Liver (tissue), 9 donors: ENCODE data around the gene USP48. TPM values are rescaled to one million over a fixed set of nuclear protein-coding genes. Genes with fewer than 3 reads are reported as not detected.

Experiments used
- DNase-seq: peaks from one replicate; pipeline ENCODE4 v3.0.0-alpha.2; 2017; ENCODE audit warnings: low spot score
- H3K27ac ChIP-seq, 2 donors: one replicate each; pipeline ENCODE4 v1.7.0; 2013; ENCODE audit warnings: inconsistent platforms in 2 of 2, low read length in 2 of 2, control low read depth in 1 of 2, low read depth in 1 of 2, mild to moderate bottlenecking in 1 of 2
- H3K27me3 ChIP-seq, 4 donors: one replicate each; pipeline versions ENCODE4 v1.6.1 to v1.7.0; 2013; ENCODE audit warnings: low read length in 3 of 4, inconsistent platforms in 1 of 4, mild to moderate bottlenecking in 1 of 4, moderate library complexity in 1 of 4; ENCODE audit not compliant: control insufficient read depth in 4 of 4, insufficient read depth in 4 of 4
- H3K36me3 ChIP-seq, 4 donors: one replicate each; pipeline versions ENCODE4 v1.6.1 to v1.7.0; 2013; ENCODE audit warnings: low read length in 3 of 4, mild to moderate bottlenecking in 3 of 4, low read depth in 1 of 4, moderate library complexity in 1 of 4; ENCODE audit not compliant: control insufficient read depth in 4 of 4, insufficient read depth in 3 of 4
- H3K4me1 ChIP-seq, 4 donors: one replicate each; pipeline versions ENCODE4 v1.6.1 to v1.7.0; 2013; ENCODE audit warnings: low read length in 3 of 4, mild to moderate bottlenecking in 3 of 4, moderate library complexity in 1 of 4; ENCODE audit not compliant: control insufficient read depth in 4 of 4, insufficient read depth in 4 of 4
- H3K4me3 ChIP-seq, 3 donors: one replicate each; pipeline versions ENCODE4 v1.6.1 to v1.7.0; 2013; ENCODE audit warnings: low read length in 3 of 3, control low read depth in 1 of 3, low read depth in 1 of 3, mild to moderate bottlenecking in 1 of 3
- H3K9ac ChIP-seq, 2 donors: one replicate each; pipeline ENCODE4 v1.7.0; 2013; ENCODE audit warnings: low read length in 2 of 2, mild to moderate bottlenecking in 2 of 2, moderate library complexity in 2 of 2, control low read depth in 1 of 2, low read depth in 1 of 2
- H3K9me3 ChIP-seq, 4 donors: one replicate each; pipeline versions ENCODE4 v1.6.1 to v1.7.0; 2013; ENCODE audit warnings: low read length in 3 of 4; ENCODE audit not compliant: control insufficient read depth in 4 of 4
- EGR1 ChIP-seq, 2 donors: IDR thresholded peaks; 2 replicates each; pipeline ENCODE4 v1.6.1; 2016 to 2018; ENCODE audit warnings: antibody characterized with exemption in 2 of 2, low read depth in 2 of 2
- FOXA1 ChIP-seq: IDR thresholded peaks from 2 replicates; pipeline ENCODE4 v1.6.1; 2016; ENCODE audit warnings: antibody characterized with exemption
- FOXA2 ChIP-seq: IDR thresholded peaks from 2 replicates; pipeline ENCODE4 v1.6.1; 2016; ENCODE audit warnings: antibody characterized with exemption
- GABPA ChIP-seq, 2 donors: IDR thresholded peaks in 1 of 2; conservative IDR thresholded peaks in 1 of 2; 2 replicates each; pipeline ENCODE4 v1.6.1; 2016; ENCODE audit warnings: antibody characterized with exemption in 2 of 2, mild to moderate bottlenecking in 1 of 2, moderate library complexity in 1 of 2
- HNF4A ChIP-seq, 2 donors: conservative IDR thresholded peaks; 2 replicates each; pipeline ENCODE4 v1.6.1; 2016; ENCODE audit warnings: antibody characterized with exemption in 2 of 2, mild to moderate bottlenecking in 2 of 2
- HNF4G ChIP-seq: IDR thresholded peaks from 2 replicates; pipeline ENCODE4 v1.6.1; 2016; ENCODE audit warnings: antibody characterized with exemption
- JUND ChIP-seq, 2 donors: IDR thresholded peaks; 2 replicates each; pipeline ENCODE4 v1.6.1; 2016; ENCODE audit warnings: antibody characterized with exemption in 2 of 2
- NR2F2 ChIP-seq: IDR thresholded peaks from 2 replicates; pipeline ENCODE4 v1.6.1; 2016; ENCODE audit warnings: antibody characterized with exemption
- RAD21 ChIP-seq, 2 donors: IDR thresholded peaks; 2 replicates each; pipeline ENCODE4 v1.6.1; 2016; ENCODE audit warnings: antibody characterized with exemption in 2 of 2, mild to moderate bottlenecking in 2 of 2
- RXRA ChIP-seq, 2 donors: IDR thresholded peaks; 2 replicates each; pipeline ENCODE4 v1.6.1; 2017 to 2018; ENCODE audit warnings: antibody characterized with exemption in 2 of 2, mild to moderate bottlenecking in 1 of 2
- SP1 ChIP-seq: IDR thresholded peaks from 2 replicates; pipeline ENCODE4 v1.6.1; 2018; ENCODE audit warnings: antibody characterized with exemption, mild to moderate bottlenecking
- TAF1 ChIP-seq: conservative IDR thresholded peaks from 2 replicates; pipeline ENCODE4 v1.6.1; 2016; ENCODE audit warnings: antibody characterized with exemption, mild to moderate bottlenecking
- YY1 ChIP-seq: IDR thresholded peaks from 2 replicates; pipeline ENCODE4 v1.6.1; 2016; ENCODE audit warnings: antibody characterized with exemption, mild to moderate bottlenecking
- WGBS: extraction: QIAGEN DNeasy Blood & Tissue Kit; methylation state at CpG from one replicate; pipeline ENCODE4 v1.1.7; 2013; 5-methylcytosine and 5-hydroxymethylcytosine counted together
- polyA plus RNA-seq, 2 donors: library from polyadenylated mRNA; stranded (reverse) in 1 of 2; unstranded in 1 of 2; fragments of 200-250 nt in 1 of 2; fragments of >200 nt in 1 of 2; fragmentation: Nextera tagmentation in 1 of 2; extraction: Ambion mirVana in 1 of 2; gene quantifications; one replicate each; pipeline versions ENCODE4 v1.2.1 to v1.2.3, GENCODE V29; 2013 to 2015
- total RNA-seq, 2 donors: library from RNA; depleted of rRNA; stranded (reverse); fragments of >200 nt; gene quantifications; one replicate each; pipeline ENCODE4 v1.2.3, GENCODE V29; 2014
- TF ChIP-seq, protein P1 (sequence below): fragments of 150-350 bp; IDR thresholded peaks from 2 replicates; pipeline ENCODE4 v1.5.1; 2017; ENCODE audit warnings: improper control_type of control experiment, low read depth, low read length; ENCODE audit not compliant: missing input control
- TF ChIP-seq, protein P2 (sequence below): IDR thresholded peaks from 2 replicates; pipeline ENCODE4 v1.6.1; 2016; ENCODE audit warnings: antibody characterized with exemption
- TF ChIP-seq, protein P3 (sequence below): IDR thresholded peaks from 2 replicates; pipeline ENCODE4 v1.6.1; 2016; ENCODE audit warnings: antibody characterized with exemption, mild to moderate bottlenecking
- TF ChIP-seq, protein P4 (sequence below): IDR thresholded peaks from 2 replicates; pipeline ENCODE4 v1.6.1; 2016; ENCODE audit warnings: antibody characterized with exemption
- TF ChIP-seq, protein P5 (sequence below): IDR thresholded peaks from 2 replicates; pipeline ENCODE4 v1.6.1; 2016; ENCODE audit warnings: antibody characterized with exemption
- donor health status: healthy.
- donor health status: healthy.
- donor health status: healthy.
- donor health status: healthy.
- donor health status: healthy.

USP48 gene
- total and polyA plus RNA-seq, 4 donors = 7.8 to 34.9 (median 23.1) TPM

DNA sequence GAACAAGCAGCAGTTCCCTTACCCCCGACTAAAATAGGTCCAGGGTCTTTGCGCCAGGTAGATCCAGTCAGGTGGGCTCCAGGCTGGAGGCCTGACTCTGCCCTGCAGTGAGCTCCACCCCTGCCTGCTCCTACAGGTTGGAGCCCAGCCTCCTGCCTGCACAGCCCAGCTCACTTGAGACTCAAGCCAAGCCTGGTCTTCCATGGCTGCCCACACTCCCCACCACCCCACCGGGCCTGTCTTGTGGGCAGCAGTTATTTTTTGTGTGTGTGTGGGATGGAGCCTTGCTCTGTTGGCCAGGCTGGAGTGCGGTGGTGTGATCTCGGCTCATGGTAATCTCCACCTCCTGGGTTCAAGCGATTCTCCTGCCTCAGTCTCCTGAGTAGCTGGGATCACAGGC is 142.3 kb downstream of the USP48 start:
- Histone ChIP-seq H3K27ac (no peak overlapping the region), H3K27me3 (no peaks in the 10 kb centered on the region), H3K9ac (no peak overlapping the region), H3K4me3 (no peak overlapping the region), H3K4me1 (peaks cover 3 to 12% (median 9%) of the 10 kb centered on the region in 4 donors), H3K36me3 (no peaks in the 10 kb centered on the region), H3K9me3 (no peaks in the 10 kb centered on the region)
- 92% methylated on average over 6 of the region's 6 CpGs for WGBS
- TF ChIP-seq GABPA (IDR thresholded peaks at IDR 0.05 in 1 of 2, conservative IDR thresholded peaks at IDR 0.05 in 1 of 2) = no peak
- no peak for TF ChIP-seq FOXA2
- TF ChIP-seq RXRA (IDR thresholded peaks at IDR 0.05) = no peak
- TF ChIP-seq, protein P1, sequence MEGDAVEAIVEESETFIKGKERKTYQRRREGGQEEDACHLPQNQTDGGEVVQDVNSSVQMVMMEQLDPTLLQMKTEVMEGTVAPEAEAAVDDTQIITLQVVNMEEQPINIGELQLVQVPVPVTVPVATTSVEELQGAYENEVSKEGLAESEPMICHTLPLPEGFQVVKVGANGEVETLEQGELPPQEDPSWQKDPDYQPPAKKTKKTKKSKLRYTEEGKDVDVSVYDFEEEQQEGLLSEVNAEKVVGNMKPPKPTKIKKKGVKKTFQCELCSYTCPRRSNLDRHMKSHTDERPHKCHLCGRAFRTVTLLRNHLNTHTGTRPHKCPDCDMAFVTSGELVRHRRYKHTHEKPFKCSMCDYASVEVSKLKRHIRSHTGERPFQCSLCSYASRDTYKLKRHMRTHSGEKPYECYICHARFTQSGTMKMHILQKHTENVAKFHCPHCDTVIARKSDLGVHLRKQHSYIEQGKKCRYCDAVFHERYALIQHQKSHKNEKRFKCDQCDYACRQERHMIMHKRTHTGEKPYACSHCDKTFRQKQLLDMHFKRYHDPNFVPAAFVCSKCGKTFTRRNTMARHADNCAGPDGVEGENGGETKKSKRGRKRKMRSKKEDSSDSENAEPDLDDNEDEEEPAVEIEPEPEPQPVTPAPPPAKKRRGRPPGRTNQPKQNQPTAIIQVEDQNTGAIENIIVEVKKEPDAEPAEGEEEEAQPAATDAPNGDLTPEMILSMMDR = no peak
- no peak for TF ChIP-seq HNF4G
- TF ChIP-seq, protein P2, sequence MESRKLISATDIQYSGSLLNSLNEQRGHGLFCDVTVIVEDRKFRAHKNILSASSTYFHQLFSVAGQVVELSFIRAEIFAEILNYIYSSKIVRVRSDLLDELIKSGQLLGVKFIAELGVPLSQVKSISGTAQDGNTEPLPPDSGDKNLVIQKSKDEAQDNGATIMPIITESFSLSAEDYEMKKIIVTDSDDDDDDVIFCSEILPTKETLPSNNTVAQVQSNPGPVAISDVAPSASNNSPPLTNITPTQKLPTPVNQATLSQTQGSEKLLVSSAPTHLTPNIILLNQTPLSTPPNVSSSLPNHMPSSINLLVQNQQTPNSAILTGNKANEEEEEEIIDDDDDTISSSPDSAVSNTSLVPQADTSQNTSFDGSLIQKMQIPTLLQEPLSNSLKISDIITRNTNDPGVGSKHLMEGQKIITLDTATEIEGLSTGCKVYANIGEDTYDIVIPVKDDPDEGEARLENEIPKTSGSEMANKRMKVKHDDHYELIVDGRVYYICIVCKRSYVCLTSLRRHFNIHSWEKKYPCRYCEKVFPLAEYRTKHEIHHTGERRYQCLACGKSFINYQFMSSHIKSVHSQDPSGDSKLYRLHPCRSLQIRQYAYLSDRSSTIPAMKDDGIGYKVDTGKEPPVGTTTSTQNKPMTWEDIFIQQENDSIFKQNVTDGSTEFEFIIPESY = no peak
- TF ChIP-seq YY1 = no peak
- no peak for TF ChIP-seq HNF4A (conservative IDR thresholded peaks at IDR 0.05)
- TF ChIP-seq, protein P3, sequence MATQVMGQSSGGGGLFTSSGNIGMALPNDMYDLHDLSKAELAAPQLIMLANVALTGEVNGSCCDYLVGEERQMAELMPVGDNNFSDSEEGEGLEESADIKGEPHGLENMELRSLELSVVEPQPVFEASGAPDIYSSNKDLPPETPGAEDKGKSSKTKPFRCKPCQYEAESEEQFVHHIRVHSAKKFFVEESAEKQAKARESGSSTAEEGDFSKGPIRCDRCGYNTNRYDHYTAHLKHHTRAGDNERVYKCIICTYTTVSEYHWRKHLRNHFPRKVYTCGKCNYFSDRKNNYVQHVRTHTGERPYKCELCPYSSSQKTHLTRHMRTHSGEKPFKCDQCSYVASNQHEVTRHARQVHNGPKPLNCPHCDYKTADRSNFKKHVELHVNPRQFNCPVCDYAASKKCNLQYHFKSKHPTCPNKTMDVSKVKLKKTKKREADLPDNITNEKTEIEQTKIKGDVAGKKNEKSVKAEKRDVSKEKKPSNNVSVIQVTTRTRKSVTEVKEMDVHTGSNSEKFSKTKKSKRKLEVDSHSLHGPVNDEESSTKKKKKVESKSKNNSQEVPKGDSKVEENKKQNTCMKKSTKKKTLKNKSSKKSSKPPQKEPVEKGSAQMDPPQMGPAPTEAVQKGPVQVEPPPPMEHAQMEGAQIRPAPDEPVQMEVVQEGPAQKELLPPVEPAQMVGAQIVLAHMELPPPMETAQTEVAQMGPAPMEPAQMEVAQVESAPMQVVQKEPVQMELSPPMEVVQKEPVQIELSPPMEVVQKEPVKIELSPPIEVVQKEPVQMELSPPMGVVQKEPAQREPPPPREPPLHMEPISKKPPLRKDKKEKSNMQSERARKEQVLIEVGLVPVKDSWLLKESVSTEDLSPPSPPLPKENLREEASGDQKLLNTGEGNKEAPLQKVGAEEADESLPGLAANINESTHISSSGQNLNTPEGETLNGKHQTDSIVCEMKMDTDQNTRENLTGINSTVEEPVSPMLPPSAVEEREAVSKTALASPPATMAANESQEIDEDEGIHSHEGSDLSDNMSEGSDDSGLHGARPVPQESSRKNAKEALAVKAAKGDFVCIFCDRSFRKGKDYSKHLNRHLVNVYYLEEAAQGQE = no peak
- no peak for TF ChIP-seq NR2F2
- TF ChIP-seq EGR1 (IDR thresholded peaks at IDR 0.05; ENCODE audit: low read depth in 2 of 2) = no peak
- TF ChIP-seq, protein P4, sequence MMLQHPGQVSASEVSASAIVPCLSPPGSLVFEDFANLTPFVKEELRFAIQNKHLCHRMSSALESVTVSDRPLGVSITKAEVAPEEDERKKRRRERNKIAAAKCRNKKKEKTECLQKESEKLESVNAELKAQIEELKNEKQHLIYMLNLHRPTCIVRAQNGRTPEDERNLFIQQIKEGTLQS = no peak
- no peak for TF ChIP-seq RAD21 (IDR thresholded peaks at IDR 0.05)
- TF ChIP-seq SP1 = no peak
- TF ChIP-seq, protein P5, sequence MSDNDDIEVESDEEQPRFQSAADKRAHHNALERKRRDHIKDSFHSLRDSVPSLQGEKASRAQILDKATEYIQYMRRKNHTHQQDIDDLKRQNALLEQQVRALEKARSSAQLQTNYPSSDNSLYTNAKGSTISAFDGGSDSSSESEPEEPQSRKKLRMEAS = no peak
- no peak for TF ChIP-seq FOXA1
- no peak for TF ChIP-seq TAF1
- TF ChIP-seq JUND (IDR thresholded peaks at IDR 0.05) = no peak
- no peak for DNase-seq
